Astrocyte (in vitro differentiated cells and primary cell): ENCODE results near the gene ALMS1.

Experiments used
- EZH2 ChIP-seq: IDR thresholded peaks from 2 replicates; pipeline ENCODE4 v1.6.1; 2012; ENCODE audit warnings: mild to moderate bottlenecking, low read length, inconsistent platforms; ENCODE audit not compliant: insufficient read depth
- TF ChIP-seq, protein P1 (sequence below): IDR thresholded peaks from 2 replicates; pipeline ENCODE4 v1.5.1; 2011; ENCODE audit warnings: low read depth, mild to moderate bottlenecking, inconsistent platforms, low read length, moderate library complexity; ENCODE audit not compliant: insufficient read depth

DNA sequence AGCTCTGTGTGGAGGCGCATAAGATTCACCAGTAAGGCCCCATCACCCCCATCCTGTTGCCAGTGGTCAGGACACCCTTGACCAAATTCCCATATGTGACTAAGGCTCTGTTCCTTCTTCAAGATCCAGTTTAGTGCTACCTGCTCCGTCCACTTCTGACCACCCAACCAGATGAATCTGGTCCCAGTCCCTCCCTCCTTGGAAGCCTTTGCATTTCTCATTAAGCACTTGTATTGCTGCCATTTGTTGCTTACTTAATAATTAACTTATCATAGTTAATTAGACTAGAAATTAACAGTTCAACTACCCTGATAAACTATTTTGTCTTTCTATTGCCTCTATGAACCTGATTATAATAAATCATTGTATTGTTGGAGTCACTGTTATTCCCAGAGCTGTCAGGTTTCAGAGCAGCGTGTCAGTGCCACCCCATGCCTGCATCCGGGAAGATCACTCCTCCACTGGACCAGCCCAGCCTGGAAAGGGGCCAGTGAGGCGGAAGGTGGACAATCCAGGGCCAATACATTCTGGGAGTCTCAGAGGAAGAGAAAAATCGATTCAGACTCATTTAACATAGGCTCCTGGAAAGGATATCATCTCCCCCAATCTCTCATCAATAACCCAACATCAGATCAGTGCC, 266.1 kb downstream of the ALMS1 start:
- TF ChIP-seq, protein P1, sequence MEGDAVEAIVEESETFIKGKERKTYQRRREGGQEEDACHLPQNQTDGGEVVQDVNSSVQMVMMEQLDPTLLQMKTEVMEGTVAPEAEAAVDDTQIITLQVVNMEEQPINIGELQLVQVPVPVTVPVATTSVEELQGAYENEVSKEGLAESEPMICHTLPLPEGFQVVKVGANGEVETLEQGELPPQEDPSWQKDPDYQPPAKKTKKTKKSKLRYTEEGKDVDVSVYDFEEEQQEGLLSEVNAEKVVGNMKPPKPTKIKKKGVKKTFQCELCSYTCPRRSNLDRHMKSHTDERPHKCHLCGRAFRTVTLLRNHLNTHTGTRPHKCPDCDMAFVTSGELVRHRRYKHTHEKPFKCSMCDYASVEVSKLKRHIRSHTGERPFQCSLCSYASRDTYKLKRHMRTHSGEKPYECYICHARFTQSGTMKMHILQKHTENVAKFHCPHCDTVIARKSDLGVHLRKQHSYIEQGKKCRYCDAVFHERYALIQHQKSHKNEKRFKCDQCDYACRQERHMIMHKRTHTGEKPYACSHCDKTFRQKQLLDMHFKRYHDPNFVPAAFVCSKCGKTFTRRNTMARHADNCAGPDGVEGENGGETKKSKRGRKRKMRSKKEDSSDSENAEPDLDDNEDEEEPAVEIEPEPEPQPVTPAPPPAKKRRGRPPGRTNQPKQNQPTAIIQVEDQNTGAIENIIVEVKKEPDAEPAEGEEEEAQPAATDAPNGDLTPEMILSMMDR, result no peak
- TF ChIP-seq EZH2, result no peak
